Ascending aorta (tissue), 2 donors: ENCODE measurements around the gene SLC7A1. TPM values are rescaled to one million over a fixed set of nuclear protein-coding genes. Genes with fewer than 3 reads are reported as not detected.

Experiments
- DNase-seq, 2 donors: peaks; one replicate each; pipeline ENCODE4 v3.0.0-alpha.2; 2019; ENCODE audit warnings: low spot score in 2 of 2
- H3K27ac ChIP-seq, 2 donors: fragments of 200-600 bp; sonication (generic); one replicate each; pipeline ENCODE4 v1.5.1; 2016 to 2017; ENCODE audit warnings: mild to moderate bottlenecking in 1 of 2
- H3K27me3 ChIP-seq: fragments of 200-600 bp; sonication (generic); one replicate; pipeline ENCODE4 v1.5.1; 2017
- H3K36me3 ChIP-seq, 2 donors: fragments of 200-600 bp; sonication (generic); one replicate each; pipeline ENCODE4 v1.5.1; 2016
- H3K4me1 ChIP-seq, 2 donors: fragments of 200-600 bp; sonication (generic); one replicate each; pipeline ENCODE4 v1.5.1; 2016 to 2017; ENCODE audit warnings: mild to moderate bottlenecking in 1 of 2
- H3K4me3 ChIP-seq, 2 donors: fragments of 200-600 bp; sonication (generic); one replicate each; pipeline ENCODE4 v1.5.1; 2016 to 2017; ENCODE audit warnings: mild to moderate bottlenecking in 1 of 2
- H3K9me3 ChIP-seq, 2 donors: fragments of 200-600 bp; sonication (generic); one replicate each; pipeline ENCODE4 v1.5.1; 2016
- CTCF ChIP-seq, 3 experiments: fragments of 200-600 bp in 2 of 3; fragments of 450-650 bp in 1 of 3; sonication (generic) in 2 of 3; IDR thresholded peaks; one replicate each; pipeline ENCODE4 v1.5.1; 2016 to 2019; ENCODE audit warnings: antibody characterized with exemption in 3 of 3, mild to moderate bottlenecking in 1 of 3, moderate library complexity in 1 of 3
- intact Hi-C: fragments of 100-400 bp; cut with DNase I; formaldehyde crosslinking; loops from one replicate; pipeline ENCODE4 v1.15.1; 2023
- total RNA-seq: library from RNA; depleted of rRNA; stranded (reverse); fragments of >200 nt; gene quantifications from one replicate; pipeline ENCODE4 v1.1.0, GENCODE V29; 2016

SLC7A1 gene
- total RNA-seq, 1 donor from 2014 or later = 17.2 TPM

DNA sequence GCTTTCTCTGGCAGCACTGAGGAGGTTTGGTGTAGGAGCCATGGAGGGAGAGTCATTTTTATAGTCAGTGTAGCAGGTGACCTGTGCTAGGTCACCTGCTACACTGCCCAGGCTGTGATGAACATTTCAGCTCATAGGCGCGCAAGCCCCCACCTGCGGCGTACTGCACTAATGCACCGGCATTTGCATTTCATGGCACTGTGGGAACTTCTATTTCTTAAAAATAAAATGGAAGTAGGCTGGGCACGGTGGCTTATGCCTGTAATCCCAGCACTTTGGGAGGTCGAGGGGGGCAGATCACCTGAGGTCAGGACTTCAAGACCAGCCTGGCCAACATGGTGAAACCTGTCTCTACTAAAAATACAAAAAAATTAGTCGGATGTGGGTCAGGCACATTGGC, 101.0 kb downstream of the SLC7A1 start:
- DNase-seq = peak in 1 of 2 donors; percentile 57
- TF ChIP-seq CTCF (IDR thresholded peaks at IDR 0.05) = no peak
- H3K27ac ChIP-seq = no peak overlapping the region
- H3K4me3 ChIP-seq = no peak overlapping the region
- no peaks in the 10 kb centered on the region for H3K27me3 ChIP-seq
- peaks cover 11 to 16% of the 10 kb centered on the region in 2 donors for H3K4me1 ChIP-seq
- no peaks in the 10 kb centered on the region for H3K9me3 ChIP-seq
- intact Hi-C loops = no loop called here
- peaks cover 19 to 27% of the 10 kb centered on the region in 2 donors for H3K36me3 ChIP-seq

DNA sequence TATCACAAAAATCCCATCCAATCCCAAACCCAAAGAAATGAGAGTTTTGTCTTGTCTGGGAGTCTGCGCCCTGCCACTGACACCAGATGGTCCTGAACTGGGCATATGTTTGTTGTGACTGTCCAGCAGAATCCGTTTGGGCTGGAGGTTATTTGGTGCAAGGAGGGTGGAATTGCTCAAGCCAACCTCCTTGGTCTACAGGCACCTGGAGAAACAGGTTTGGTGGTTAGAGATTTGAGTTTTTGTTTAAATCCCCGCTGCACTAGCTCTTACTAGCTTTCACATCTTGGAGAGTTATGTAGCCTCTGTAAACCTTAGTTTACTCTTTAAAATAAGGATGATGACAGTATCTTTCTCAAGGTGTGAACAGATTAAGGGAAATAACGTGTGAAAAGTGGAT, 101.7 kb downstream of the SLC7A1 start:
- intact Hi-C loops = no loop called here
- TF ChIP-seq CTCF (IDR thresholded peaks at IDR 0.05) = no peak
- Histone ChIP-seq H3K27ac (no peak overlapping the region), H3K27me3 (no peaks in the 10 kb centered on the region), H3K4me3 (no peak overlapping the region), H3K9me3 (no peaks in the 10 kb centered on the region), H3K36me3 (peaks cover 15 to 25% of the 10 kb centered on the region in 2 donors), H3K4me1 (peaks cover 11 to 16% of the 10 kb centered on the region in 2 donors)
- DNase-seq = no peak

GRCh38 chr13:29491248-29491647, 104.2 kb downstream of the SLC7A1 start:
- peaks cover 3 to 5% of the 10 kb centered on the region in 2 donors for H3K4me1 ChIP-seq
- no peak overlapping the region for H3K27ac ChIP-seq
- no peak overlapping the region for H3K4me3 ChIP-seq
- H3K9me3 ChIP-seq = no peaks in the 10 kb centered on the region
- H3K27me3 ChIP-seq = no peaks in the 10 kb centered on the region
- intact Hi-C loops = no loop called here
- DNase-seq = peak in 1 of 2 donors; percentile 33
- H3K36me3 ChIP-seq = peaks cover 7 to 18% of the 10 kb centered on the region in 2 donors
- no peak for TF ChIP-seq CTCF (IDR thresholded peaks at IDR 0.05)

GRCh38 chr13:29490561-29490885, 105.0 kb downstream of the SLC7A1 start:
- intact Hi-C loops = no loop called here
- H3K4me3 ChIP-seq = no peak overlapping the region
- TF ChIP-seq CTCF (IDR thresholded peaks at IDR 0.05) = no peak
- H3K27me3 ChIP-seq = no peaks in the 10 kb centered on the region
- no peaks in the 10 kb centered on the region for H3K9me3 ChIP-seq
- peak in 1 of 2 donors; percentile 11 for DNase-seq
- H3K4me1 ChIP-seq = no peaks in the 10 kb centered on the region
- H3K27ac ChIP-seq = no peak overlapping the region
- H3K36me3 ChIP-seq = peaks cover 7 to 18% of the 10 kb centered on the region in 2 donors

DNA sequence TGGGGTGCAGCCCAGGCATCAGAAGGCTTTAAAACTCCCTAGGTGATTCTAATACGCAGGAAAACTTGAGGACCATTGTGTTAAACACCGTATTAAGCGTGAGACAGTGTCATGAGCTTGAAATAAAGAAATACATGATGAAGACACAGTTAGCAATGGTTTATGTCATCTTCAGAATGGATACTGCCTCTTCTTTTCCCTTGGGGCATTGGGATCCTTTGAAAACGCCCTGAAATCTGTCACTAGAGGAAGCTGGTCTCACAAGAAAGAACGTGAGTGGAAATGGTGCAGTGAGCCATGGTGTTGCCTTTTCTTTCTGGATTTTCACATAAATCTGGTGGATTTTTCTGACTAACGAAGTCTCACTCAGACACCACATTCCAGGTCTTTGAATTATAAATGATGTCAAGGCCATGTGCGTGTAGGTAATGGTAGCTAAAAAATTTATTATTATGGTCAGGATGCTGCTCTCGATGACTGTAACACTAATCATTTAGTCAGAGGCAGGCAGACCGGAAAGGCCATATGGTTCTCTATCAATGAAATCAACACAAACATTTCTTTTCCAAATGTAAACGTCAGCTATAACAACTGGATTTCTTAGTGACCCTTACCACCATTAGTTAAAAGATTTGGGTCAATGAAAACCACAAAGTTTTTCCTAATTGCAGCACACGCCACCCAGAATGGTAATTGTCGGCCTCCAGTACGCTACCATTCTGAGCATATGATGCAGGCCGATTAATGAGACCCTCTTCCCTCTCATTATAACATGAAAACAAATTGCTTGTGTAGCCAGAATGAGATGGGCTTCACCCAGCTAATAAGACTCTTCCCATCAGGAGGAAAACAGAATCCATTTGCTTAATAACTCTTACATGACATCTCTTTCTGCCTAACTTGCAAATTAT, 105.6 kb downstream of the SLC7A1 start:
- Histone ChIP-seq H3K36me3 (peaks cover 7 to 18% of the 10 kb centered on the region in 2 donors), H3K27me3 (no peaks in the 10 kb centered on the region), H3K9me3 (no peaks in the 10 kb centered on the region), H3K27ac (no peak overlapping the region), H3K4me3 (no peak overlapping the region), H3K4me1 (no peaks in the 10 kb centered on the region)
- intact Hi-C loops = no loop called here
- no peak for TF ChIP-seq CTCF (IDR thresholded peaks at IDR 0.05)
- DNase-seq = no peak
